Measurements from ENCODE around the gene CX3CR1. TPM values are rescaled to one million over a fixed set of nuclear protein-coding genes. Genes with fewer than 3 reads are reported as not detected.

CX3CR1 gene
- total and polyA plus RNA-seq, 9 donors = 0.12 to 8.4 (median 1.3) TPM

DNA sequence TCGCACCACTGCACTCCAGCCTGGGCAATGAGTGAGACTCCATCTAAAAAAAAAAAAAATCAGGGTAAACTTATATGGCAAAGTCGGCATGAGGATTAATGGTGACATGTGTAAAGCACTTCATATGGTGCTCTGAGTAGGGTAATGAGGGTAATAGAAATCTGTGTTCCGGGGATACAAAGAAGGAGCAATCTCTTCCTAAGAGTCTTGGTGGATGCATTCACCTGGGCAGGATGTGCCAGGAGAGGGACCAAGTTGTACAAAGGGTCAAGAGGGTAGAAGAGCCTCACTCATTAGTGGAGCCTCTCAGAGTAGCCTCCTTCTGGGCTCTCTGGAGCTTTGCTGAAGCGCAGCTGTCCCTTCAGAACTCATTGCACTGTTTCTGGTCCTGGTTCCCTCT is 9.3 kb upstream of the CX3CR1 start:
- Histone ChIP-seq H3K9me3 (no peaks in the 10 kb centered on the region), H3K27me3 (no peaks in the 10 kb centered on the region), H3K27ac (no peak overlapping the region), H3K4me1 (ENCODE audit: insufficient read depth) (no peaks in the 10 kb centered on the region), H3K4me3 (no peak overlapping the region), H3K36me3 (no peaks in the 10 kb centered on the region)
- 87 to 90% (median 88%) methylated on average over 4 of the region's 4 CpGs for WGBS, 3 donors
- intact Hi-C loops (cut with DNase I) = loop anchor here in 3 of 4 donors (2.0 to 5.0 kb wide), 2 partner anchors 162 kb away; no protein-coding TSS in a partner anchor
- TF ChIP-seq POLR2A (IDR thresholded peaks at IDR 0.05) (no peak), EP300 (IDR thresholded peaks at IDR 0.05) (no peak)
- TF ChIP-seq, protein P1, sequence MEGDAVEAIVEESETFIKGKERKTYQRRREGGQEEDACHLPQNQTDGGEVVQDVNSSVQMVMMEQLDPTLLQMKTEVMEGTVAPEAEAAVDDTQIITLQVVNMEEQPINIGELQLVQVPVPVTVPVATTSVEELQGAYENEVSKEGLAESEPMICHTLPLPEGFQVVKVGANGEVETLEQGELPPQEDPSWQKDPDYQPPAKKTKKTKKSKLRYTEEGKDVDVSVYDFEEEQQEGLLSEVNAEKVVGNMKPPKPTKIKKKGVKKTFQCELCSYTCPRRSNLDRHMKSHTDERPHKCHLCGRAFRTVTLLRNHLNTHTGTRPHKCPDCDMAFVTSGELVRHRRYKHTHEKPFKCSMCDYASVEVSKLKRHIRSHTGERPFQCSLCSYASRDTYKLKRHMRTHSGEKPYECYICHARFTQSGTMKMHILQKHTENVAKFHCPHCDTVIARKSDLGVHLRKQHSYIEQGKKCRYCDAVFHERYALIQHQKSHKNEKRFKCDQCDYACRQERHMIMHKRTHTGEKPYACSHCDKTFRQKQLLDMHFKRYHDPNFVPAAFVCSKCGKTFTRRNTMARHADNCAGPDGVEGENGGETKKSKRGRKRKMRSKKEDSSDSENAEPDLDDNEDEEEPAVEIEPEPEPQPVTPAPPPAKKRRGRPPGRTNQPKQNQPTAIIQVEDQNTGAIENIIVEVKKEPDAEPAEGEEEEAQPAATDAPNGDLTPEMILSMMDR (IDR thresholded peaks at IDR 0.05) = no peak
- DNase-seq = no peak

DNA sequence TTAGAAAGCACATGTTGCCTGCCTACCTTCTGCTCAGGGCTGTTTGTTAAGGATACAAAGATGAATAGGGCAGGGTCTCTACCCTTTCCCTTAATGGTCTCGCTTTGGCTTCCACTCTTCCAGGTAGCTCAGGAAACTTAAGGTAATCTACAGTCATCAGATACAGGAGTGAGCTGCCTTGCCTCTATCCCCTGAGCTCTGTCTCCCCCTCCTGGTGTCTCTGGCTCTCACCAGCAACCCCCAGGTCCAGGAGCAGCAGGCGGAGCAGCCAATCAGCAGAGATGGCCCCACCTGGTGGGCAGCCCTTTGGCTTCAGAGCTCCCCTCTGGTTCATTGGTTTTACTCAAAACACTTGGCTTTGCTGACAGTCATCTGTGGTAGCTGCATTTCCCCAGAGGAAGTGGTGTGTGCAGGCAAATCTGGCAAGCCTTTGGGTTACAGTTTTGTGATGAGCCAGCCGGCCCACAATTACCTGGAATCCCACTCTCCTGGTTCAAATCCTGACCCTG is 8.5 kb upstream of the CX3CR1 start:
- Histone ChIP-seq H3K4me3 (no peak overlapping the region), H3K4me1 (ENCODE audit: insufficient read depth) (no peaks in the 10 kb centered on the region), H3K9me3 (no peaks in the 10 kb centered on the region), H3K27ac (no peak overlapping the region), H3K36me3 (no peaks in the 10 kb centered on the region), H3K27me3 (no peaks in the 10 kb centered on the region)
- intact Hi-C loops (cut with DNase I) = loop anchor here in 3 of 4 donors (2.0 to 5.0 kb wide), 2 partner anchors 161 to 162 kb away; no protein-coding TSS in a partner anchor
- WGBS, 3 donors = 39 to 54% (median 46%) methylated on average over 3 of the region's 3 CpGs
- TF ChIP-seq, protein P1 (IDR thresholded peaks at IDR 0.05) = peak; percentile 38 to 79 (median 64)
- TF ChIP-seq POLR2A (IDR thresholded peaks at IDR 0.05) (peak; percentile 15), EP300 (IDR thresholded peaks at IDR 0.05) (no peak)
- DNase-seq = peak; percentile 59 to 74 (median 74)

DNA sequence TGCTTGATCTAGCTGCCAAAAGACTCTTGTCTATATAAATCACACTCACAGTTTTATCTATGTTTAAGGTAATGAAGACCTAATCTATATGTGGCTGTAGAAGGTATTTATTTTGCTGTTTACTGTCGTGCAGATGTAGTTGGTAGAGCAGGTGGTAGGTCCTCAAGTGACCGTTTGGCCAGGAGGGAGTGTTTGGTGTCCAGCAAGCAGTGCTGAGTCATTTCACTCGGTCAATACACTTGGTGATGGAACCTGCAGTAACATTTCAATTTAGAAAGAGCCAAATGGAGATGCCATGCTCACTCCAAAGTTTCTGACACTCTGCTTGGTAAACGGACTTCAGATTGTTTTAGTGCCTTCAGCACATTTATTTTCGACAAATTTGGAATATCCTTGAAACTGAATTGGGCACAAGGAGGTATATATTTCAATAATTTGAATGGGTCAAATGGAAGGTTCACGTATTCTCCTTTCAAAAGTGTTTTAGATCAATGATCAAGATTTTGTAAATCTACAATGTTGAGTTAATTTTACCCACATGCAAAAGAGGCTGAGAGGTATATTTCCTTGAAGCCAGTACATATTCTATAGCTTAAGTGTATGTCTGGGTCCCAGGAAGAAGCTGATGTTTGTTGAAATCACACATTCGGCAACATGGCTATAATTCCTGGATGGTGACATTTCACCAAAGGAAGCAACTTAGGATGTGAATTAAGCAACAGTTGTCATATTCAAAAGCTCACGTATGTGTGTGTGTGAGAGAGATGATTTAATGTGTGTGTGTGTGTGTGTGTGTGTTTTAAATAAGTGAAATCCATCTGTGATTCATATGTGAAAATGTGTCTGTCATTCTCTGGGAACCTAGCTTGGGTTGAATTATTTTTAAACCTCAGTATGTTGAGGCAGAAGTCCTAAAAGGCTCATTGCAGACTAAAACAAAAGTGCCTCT is 7.7 kb upstream of the CX3CR1 start:
- DNase-seq = no peak
- H3K4me3 ChIP-seq = no peak overlapping the region
- 38 to 53% (median 45%) methylated on average over 8 of the region's 8 CpGs for WGBS, 3 donors
- intact Hi-C loops (cut with DNase I) = loop anchor here in 3 of 4 donors (2.0 to 5.0 kb wide), 2 partner anchors 160 to 161 kb away; no protein-coding TSS in a partner anchor
- no peaks in the 10 kb centered on the region for H3K36me3 ChIP-seq
- TF ChIP-seq, protein P1 (IDR thresholded peaks at IDR 0.05) = no peak
- TF ChIP-seq EP300 (IDR thresholded peaks at IDR 0.05) (no peak), POLR2A (IDR thresholded peaks at IDR 0.05) (no peak)
- H3K27me3 ChIP-seq = no peaks in the 10 kb centered on the region
- no peaks in the 10 kb centered on the region for H3K9me3 ChIP-seq
- no peak overlapping the region for H3K27ac ChIP-seq
- H3K4me1 ChIP-seq (ENCODE audit: insufficient read depth) = no peaks in the 10 kb centered on the region

DNA sequence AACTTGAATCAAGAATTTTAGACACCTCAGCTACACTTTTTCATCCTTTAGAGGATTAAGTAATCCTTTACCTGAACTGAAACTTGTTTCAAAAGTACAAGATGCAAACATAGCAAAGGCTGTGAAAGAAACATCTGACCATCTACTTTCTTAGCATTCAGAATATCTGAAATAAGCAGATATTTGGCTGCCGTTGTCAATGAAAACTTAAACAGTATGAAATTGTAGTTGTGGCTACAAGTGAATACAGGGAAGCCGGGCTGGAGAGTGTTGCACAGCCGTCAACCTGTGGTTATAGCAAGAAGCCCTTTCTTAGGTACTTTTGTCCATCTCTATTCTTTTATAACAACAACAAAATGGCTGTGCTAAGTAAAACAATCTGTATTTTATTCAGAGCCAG is 6.9 kb upstream of the CX3CR1 start:
- no peak overlapping the region for H3K4me3 ChIP-seq
- no peak overlapping the region for H3K27ac ChIP-seq
- 18 to 37% (median 24%) methylated on average over 3 of the region's 3 CpGs for WGBS, 3 donors
- no peak for DNase-seq
- no peak for TF ChIP-seq EP300 (IDR thresholded peaks at IDR 0.05)
- TF ChIP-seq POLR2A (IDR thresholded peaks at IDR 0.05) = no peak
- TF ChIP-seq, protein P1 (IDR thresholded peaks at IDR 0.05) = no peak
- H3K9me3 ChIP-seq = no peaks in the 10 kb centered on the region
- H3K27me3 ChIP-seq = no peaks in the 10 kb centered on the region
- no peaks in the 10 kb centered on the region for H3K4me1 ChIP-seq (ENCODE audit: insufficient read depth)
- intact Hi-C loops (cut with DNase I) = loop anchor here in 2 of 4 donors (5.0 kb wide), 1 partner anchor 159 kb away; no protein-coding TSS in a partner anchor
- H3K36me3 ChIP-seq = no peaks in the 10 kb centered on the region

All from ovary (tissue), 9 donors.